T-helper 2 cell treated with Interferon-gamma antibody and Interleukin-4, amounts not matched to agents 5 μg/mL and 100 μg/mL, for 36 hours (primary cell): ENCODE measurements around the gene S1PR4.
"Not testable (repeated sequence)": the region's sequence is repeated elsewhere in the genome, so short reads cannot be mapped to it uniquely, and the experiment has no call there.

Experiments used
- DNase-seq: peaks from one replicate; pipeline ENCODE4 v3.0.0; 2021; ENCODE audit warnings: low spot score
- H3K27ac Mint-ChIP-seq: one replicate; pipeline ENCODE4 v1.8.0; 2021; ENCODE audit warnings: mild to moderate bottlenecking, mixed read lengths
- H3K27me3 Mint-ChIP-seq: one replicate; pipeline ENCODE4 v1.8.0; 2021; ENCODE audit warnings: low read depth, mixed read lengths
- H3K36me3 Mint-ChIP-seq: one replicate; pipeline ENCODE4 v1.8.0; 2021; ENCODE audit warnings: low read depth, mixed read lengths
- H3K4me1 Mint-ChIP-seq: one replicate; pipeline ENCODE4 v1.8.0; 2021; ENCODE audit warnings: low read depth, mixed read lengths
- H3K4me3 Mint-ChIP-seq: one replicate; pipeline ENCODE4 v1.8.0; 2022; ENCODE audit warnings: mild to moderate bottlenecking, moderate library complexity, mixed read lengths
- H3K9me3 Mint-ChIP-seq: one replicate; pipeline ENCODE4 v1.8.0; 2021; ENCODE audit warnings: mixed read lengths

The S1PR4 gene

DNA sequence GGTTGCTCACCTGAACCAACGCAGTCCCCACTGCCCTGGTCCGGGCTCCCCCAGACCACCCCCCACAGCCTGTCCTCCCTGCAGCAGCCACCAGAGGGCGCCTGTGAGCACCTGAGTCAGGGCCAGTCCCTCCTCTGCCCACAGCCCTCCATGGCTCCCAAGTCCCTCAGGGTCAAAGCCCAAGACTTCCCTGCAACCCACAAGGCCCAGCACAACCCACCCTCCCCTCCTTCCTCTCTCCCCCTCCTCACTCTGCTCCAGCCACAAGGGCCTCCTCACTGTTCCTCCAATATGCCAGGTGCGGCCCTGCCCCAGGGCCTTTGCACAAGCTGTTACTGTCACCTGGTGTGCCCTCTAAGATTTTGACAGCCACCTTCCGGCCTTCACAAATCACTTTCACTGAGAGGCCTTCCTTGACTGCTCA is 31.9 kb upstream of the S1PR4 start:
- Mint-ChIP-seq H3K9me3 (no peaks in the 10 kb centered on the region), H3K4me1 (peaks cover 31% of the 10 kb centered on the region), H3K4me3 (no peak overlapping the region), H3K27me3 (no peaks in the 10 kb centered on the region), H3K36me3 (peaks cover 44% of the 10 kb centered on the region), H3K27ac (peak overlapping the region; percentile 71)
- DNase-seq, result peak; percentile 48

DNA sequence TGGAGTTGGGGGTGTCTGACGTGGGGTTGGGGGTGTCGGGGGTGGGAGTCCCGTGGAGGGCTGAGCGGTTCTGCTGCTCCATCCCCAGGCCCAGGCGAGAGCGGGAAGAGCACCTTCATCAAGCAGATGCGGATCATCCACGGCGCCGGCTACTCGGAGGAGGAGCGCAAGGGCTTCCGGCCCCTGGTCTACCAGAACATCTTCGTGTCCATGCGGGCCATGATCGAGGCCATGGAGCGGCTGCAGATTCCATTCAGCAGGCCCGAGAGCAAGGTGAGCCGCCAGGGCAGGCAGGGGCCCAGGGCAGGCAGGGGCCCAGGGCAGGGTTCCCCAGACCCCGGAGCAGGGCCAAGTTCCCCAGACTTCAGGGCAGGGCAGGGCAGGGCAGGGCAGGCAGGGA is 30.1 kb upstream of the S1PR4 start:
- H3K4me1 Mint-ChIP-seq, result peaks cover 17% of the 10 kb centered on the region
- no peak for DNase-seq
- H3K36me3 Mint-ChIP-seq, result peaks cover 33% of the 10 kb centered on the region
- H3K9me3 Mint-ChIP-seq, result no peaks in the 10 kb centered on the region
- no peaks in the 10 kb centered on the region for H3K27me3 Mint-ChIP-seq
- H3K27ac Mint-ChIP-seq, result no peak overlapping the region
- no peak overlapping the region for H3K4me3 Mint-ChIP-seq

DNA sequence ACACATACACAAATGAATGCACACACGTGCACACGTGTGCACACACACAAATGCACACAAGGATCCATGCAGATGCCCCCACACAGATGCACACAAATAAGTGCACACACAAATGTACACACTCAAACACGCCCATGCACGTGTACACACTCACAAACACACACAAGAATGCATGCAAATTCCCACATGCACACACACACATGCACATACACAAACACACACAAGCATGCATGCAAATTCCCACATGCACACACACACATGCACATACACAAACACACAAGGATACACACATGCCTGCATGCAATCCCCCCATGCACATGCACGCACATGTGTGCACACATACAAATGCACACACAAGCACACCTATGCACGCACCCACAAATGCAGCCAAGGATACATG is 29.5 kb upstream of the S1PR4 start:
- Mint-ChIP-seq H3K27me3 (no peaks in the 10 kb centered on the region), H3K36me3 (peaks cover 33% of the 10 kb centered on the region), H3K4me1 (peaks cover 17% of the 10 kb centered on the region), H3K27ac (peak overlapping the region; percentile 47), H3K9me3 (no peaks in the 10 kb centered on the region), H3K4me3 (no peak overlapping the region)
- DNase-seq, result no peak

DNA sequence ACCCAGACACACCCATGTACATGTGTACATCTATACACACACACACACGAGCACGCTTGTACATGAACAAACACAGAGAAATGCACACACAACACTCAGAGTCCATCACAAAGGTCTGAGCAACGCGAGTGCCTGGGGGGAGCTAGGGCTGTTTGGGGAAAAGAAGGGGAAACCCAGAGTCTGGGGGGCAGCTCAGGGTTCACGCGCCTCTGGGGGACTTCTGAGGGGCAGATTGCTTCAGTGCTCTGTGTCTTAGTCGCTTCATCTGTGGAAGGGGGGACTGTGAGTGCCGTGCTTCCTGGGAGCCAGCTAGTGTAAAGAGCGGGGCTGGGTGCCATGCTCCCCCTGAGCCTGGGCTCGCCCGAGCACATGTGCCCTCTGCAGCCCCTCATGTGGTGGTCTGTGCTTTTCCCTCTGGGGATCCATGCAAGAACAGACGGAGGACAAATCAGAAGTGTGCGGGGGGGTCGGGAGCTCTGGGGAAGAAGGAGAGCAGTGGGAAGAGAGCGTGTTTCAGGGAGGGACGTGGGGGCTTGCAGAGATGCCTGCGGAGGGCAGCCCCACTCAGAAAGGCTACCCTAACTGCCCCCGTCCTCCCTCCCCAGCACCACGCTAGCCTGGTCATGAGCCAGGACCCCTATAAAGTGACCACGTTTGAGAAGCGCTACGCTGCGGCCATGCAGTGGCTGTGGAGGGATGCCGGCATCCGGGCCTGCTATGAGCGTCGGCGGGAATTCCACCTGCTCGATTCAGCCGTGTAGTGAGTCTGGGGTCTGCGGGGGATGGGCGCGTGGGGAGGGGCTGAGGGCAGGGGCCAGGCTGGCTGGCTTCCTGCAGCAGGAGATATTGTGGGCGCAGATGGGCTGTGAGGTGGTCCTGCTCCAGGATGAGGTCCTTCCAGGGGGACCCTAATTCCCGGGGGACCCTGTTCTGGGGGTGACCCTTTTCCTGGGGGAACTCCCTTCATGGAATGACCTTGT is 28.8 kb upstream of the S1PR4 start:
- Mint-ChIP-seq H3K36me3 (peaks cover 33% of the 10 kb centered on the region), H3K27me3 (no peaks in the 10 kb centered on the region), H3K4me1 (peaks cover 17% of the 10 kb centered on the region), H3K9me3 (no peaks in the 10 kb centered on the region), H3K27ac (peak overlapping the region; percentile 56), H3K4me3 (no peak overlapping the region)
- DNase-seq, result no peak

DNA sequence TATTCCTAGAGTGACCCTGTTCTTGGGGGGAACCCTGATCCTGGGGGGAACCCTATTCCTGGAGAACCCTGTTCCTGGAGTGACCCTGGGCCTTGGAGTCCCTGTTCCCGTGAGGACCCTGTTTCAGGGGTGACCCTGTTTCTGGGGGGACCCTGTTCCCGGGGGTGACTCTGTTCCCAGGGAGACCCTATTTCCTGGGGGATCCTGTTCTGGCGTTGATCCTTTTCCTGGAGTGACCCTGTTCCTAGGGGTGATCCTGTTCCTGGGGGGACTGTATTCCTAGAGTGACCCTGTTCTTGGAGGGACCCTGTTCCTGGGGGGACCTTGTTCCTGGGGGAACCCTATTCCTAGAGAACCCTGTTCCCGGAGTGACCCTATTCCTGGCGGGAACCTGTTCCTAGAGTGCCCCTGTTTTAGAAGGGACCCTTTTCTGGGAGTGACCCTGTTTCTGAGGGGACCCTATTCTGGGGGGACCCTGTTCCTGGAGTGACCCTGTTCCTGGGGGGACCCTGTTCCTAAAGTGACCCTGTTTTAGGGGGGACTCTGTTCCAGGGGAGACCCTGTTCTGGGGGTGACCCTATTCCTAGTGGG is 27.7 kb upstream of the S1PR4 start:
- Mint-ChIP-seq H3K4me1 (peaks cover 15% of the 10 kb centered on the region), H3K27ac (no peak overlapping the region), H3K4me3 (no peak overlapping the region), H3K36me3 (peaks cover 31% of the 10 kb centered on the region), H3K27me3 (no peaks in the 10 kb centered on the region), H3K9me3 (no peaks in the 10 kb centered on the region)
- DNase-seq, result no peak

DNA sequence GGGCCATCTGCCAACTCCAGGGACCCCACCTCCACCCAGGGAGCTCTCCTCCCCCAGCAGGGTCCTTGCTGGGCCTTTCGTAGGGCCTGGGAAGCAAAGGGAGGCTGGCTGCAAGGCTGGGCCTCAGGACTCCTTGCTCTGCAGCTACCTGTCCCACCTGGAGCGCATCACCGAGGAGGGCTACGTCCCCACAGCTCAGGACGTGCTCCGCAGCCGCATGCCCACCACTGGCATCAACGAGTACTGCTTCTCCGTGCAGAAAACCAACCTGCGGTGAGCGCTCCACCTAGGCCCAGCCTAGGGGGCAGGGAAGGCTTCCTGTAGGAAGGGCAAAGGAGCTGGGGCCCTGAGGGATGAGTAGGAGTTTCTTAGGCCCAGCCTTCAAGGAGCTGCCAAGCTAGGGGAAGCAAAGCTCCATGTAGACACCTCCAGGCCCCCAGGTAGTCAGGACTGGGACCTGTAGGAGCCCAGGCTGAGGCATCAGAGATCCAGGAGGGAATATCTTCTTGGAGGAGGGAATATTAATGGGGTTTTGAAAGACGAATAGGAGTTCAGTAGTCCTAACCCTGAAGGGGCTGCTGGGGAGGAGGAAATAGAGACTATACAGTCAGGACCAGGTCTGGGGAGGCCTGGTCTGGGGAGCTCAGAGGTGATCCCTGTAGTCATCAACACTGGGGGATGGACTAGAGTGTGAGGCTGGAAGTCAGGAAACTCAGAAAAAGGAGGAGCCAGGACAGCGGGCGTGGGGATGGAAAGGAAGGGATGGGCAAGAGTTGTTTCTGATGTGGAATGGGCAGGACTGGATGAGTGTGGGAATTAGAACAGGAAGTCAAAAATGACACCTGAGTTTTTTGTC is 26.8 kb upstream of the S1PR4 start:
- no peak overlapping the region for H3K27ac Mint-ChIP-seq
- H3K9me3 Mint-ChIP-seq, result no peaks in the 10 kb centered on the region
- DNase-seq, result no peak
- H3K27me3 Mint-ChIP-seq, result no peaks in the 10 kb centered on the region
- H3K4me3 Mint-ChIP-seq, result no peak overlapping the region
- peaks cover 13% of the 10 kb centered on the region for H3K4me1 Mint-ChIP-seq
- peaks cover 26% of the 10 kb centered on the region for H3K36me3 Mint-ChIP-seq

DNA sequence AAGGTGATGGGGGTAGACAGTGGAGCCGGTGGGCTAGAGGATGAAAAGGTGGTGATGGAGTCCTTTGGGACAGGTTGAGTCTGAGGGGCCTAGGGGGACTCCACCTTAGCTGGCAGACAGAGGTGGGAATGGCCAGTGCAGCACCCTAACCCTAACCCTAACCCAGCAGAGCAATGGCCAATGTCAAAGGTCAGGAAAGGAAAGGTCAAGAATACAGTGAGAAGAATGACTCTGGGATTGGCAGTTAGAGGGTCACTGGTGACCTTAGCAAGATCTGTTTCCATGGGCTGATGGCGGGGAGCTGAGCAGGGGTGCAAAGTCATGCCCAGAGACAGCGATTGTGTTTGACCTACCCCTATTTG is 26.2 kb upstream of the S1PR4 start:
- Mint-ChIP-seq H3K4me3 (no peak overlapping the region), H3K27ac (no peak overlapping the region), H3K27me3 (no peaks in the 10 kb centered on the region), H3K4me1 (peaks cover 14% of the 10 kb centered on the region), H3K36me3 (peaks cover 27% of the 10 kb centered on the region), H3K9me3 (no peaks in the 10 kb centered on the region)
- no peak for DNase-seq

DNA sequence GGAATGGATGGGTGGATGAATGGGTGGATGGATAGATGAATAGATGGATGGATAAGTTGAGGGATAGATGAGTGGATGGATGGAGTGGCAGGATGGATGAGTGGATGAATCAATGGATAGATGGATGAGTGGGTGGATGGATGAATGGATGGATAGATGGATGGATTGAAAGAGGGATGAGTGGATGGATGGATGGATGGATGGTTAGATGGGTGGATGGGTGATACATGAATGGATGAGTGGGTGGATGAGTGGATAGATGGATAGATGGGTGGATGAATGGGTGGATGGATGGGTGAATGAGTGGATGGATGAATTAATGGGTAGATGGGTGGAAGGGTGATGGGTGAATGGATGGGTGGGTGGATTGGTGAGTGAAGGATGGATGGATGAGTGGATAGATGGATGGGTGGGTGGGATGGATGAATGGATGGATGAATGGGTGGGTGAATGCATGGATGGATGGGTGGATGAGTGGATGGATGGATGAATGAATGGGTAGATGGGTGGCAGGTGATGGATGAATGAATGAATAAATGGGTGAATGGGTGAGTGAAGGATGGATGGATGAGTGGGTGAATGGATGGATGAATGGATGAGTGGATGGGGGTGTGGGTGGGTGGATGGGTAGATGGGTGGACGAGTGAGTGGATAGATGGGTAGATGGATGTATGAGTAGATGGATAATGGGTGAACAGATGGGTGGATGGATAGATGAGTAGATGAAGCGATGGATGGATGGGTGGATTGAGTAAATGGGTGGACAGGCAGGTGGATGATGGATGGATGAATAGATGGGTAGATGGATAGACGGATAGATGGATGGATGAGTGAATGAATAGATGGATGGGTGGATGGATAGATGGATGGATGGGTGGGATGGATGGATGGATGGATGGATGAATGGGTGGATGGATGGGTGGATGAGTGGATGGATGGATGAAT is 25.0 kb upstream of the S1PR4 start:
- Mint-ChIP-seq H3K27me3 (no peaks in the 10 kb centered on the region), H3K9me3 (no peaks in the 10 kb centered on the region), H3K36me3 (peaks cover 33% of the 10 kb centered on the region), H3K4me1 (peaks cover 18% of the 10 kb centered on the region), H3K4me3 (no peak overlapping the region), H3K27ac (no peak overlapping the region)
- DNase-seq, result no peak

DNA sequence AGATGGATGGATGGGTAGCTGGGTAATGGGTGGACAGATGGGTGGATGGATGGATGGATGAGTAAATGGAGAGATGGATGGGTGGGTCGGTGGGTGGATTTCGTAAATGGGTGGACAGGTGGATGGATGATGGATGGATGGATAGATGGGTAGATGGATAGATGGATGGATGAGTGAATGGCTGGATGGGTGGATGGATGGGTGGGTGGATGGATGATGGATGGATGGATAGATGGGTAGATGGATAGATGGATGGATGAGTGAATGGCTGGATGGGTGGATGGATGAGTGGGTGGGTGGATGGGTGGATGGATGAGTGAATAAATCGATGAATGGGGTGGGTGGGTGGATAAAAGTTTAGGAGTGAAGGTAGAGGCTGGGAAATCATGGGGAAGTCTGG is 24.1 kb upstream of the S1PR4 start:
- H3K27me3 Mint-ChIP-seq, H3K27ac Mint-ChIP-seq, DNase-seq, H3K9me3 Mint-ChIP-seq, H3K4me3 Mint-ChIP-seq: not testable (repeated sequence)
- Mint-ChIP-seq H3K4me1 (peaks cover 12% of the 10 kb centered on the region), H3K36me3 (peaks cover 32% of the 10 kb centered on the region)

DNA sequence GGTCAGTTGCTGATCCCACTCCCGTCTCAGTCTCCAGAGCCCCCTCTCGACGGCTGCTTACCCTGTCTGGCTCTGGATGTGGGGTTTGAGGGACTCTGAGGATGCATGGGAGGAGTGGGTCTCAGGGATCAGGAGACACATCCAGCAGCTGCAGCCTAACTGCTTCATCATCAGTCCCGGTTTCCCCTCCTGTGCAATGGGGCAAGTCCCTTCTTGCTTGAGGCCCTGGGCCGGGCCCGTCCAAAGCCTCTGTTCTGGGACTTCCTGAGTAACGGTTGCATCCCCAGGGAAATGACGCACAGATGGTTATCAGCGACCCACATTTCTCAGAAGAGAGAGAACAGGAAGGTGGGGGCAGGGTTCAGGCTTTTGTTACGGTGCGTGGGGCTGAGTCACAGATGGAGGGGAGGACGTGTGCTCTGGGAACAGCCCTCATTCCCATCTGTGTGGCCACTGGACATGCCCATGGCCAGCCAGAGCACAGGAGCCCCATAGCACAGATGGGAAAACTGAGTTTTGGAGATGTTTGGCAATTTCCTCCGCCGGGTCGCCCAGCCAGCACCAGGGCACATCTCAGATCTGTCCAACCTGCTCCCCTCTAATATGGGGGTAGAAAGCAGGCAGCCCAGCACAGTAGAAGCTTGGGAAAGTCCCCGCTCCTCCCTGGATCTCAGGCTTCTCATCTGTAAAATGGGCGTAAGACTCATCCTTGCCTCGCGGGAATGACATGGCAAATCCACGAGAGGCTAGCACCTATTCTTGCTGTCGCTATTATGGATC is 23.4 kb upstream of the S1PR4 start:
- Mint-ChIP-seq H3K36me3 (peaks cover 32% of the 10 kb centered on the region), H3K4me1 (peaks cover 10% of the 10 kb centered on the region), H3K27me3 (no peaks in the 10 kb centered on the region), H3K4me3 (no peak overlapping the region), H3K9me3 (peaks cover 2% of the 10 kb centered on the region), H3K27ac (no peak overlapping the region)
- DNase-seq, result peak; percentile 94

DNA sequence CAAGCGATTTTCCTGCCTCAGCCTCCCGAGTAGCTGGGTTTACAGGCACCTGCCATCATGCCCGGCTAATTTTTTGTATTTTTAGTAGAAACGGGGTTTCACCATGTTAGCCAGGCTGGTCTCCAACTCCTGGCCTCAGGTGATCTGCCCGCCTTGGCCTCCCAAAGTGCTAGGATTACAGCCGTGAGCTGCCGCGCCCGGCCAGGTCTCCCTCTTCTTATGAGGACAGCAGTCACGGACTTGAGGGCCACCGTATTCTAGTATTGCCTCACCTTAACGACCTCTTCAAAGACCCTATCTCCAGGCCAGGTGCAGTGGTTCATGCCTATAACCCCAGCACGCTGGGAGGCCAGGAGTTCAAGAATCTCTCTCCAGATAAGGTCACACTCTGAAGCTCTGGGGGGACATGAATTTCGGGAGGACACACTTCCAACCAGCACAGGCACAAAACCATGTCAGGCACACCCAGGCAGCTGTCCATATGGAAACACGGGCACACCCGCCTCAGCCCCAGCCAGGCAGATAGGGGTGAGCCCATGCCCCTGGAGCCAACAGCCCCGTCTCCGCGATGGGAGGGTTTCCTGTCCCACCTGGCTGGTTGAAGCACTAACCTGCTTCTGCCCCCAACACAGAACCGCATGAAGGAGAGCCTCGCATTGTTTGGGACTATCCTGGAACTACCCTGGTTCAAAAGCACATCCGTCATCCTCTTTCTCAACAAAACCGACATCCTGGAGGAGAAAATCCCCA is 21.3 kb upstream of the S1PR4 start:
- no peak overlapping the region for H3K4me3 Mint-ChIP-seq
- peak overlapping the region; percentile 67 for H3K27ac Mint-ChIP-seq
- DNase-seq, result no peak
- no peaks in the 10 kb centered on the region for H3K27me3 Mint-ChIP-seq
- H3K36me3 Mint-ChIP-seq, result peaks cover 47% of the 10 kb centered on the region
- H3K4me1 Mint-ChIP-seq, result peaks cover 20% of the 10 kb centered on the region
- H3K9me3 Mint-ChIP-seq, result peaks cover 7% of the 10 kb centered on the region

DNA sequence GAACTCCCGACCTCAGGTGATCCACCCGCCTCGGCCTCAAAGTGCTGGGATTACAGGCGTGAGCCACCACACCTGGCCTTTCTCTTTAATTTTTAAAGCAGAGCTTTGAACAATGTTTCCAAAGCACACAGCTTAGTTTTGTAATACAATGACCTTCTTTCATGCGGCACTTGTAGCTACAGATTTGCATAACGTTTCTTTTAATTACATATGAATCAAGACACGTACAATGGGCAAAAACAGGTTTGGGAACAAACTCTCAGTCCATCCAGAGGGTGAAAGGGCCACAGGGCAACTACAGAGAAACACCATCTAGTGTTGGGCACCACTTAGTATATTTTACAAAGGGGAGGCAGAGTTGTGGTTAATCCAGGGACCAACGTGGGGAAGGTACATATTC is 19.0 kb upstream of the S1PR4 start:
- no peak for DNase-seq
- Mint-ChIP-seq H3K4me1 (peaks cover 30% of the 10 kb centered on the region), H3K27ac (no peak overlapping the region), H3K4me3 (no peak overlapping the region), H3K36me3 (peaks cover 67% of the 10 kb centered on the region), H3K27me3 (no peaks in the 10 kb centered on the region), H3K9me3 (peaks cover 9% of the 10 kb centered on the region)
